Left ventricle myocardium inferior (tissue), 1 donor: ENCODE data around the gene SERPINB1. TPM values are rescaled to one million over a fixed set of nuclear protein-coding genes. Genes with fewer than 3 reads are reported as not detected.

ENCODE experiments used
- DNase-seq: peaks from one replicate; pipeline ENCODE4 v3.0.0-alpha.2; 2020
- H3K27ac ChIP-seq: fragments of 200-600 bp; replicated peaks from 2 replicates; pipeline ENCODE4 v1.8.0; 2021
- H3K27me3 ChIP-seq: fragments of 200-600 bp; 2 replicates; pipeline ENCODE4 v1.8.0; 2021; ENCODE audit warnings: low read depth
- H3K36me3 ChIP-seq: fragments of 200-600 bp; 2 replicates; pipeline ENCODE4 v1.8.0; 2021
- H3K4me1 ChIP-seq: fragments of 200-600 bp; 2 replicates; pipeline ENCODE4 v1.8.0; 2021
- H3K4me3 ChIP-seq: fragments of 200-600 bp; 2 replicates; pipeline ENCODE4 v1.8.0; 2021; ENCODE audit warnings: mild to moderate bottlenecking, moderate library complexity
- H3K9me3 ChIP-seq: fragments of 200-600 bp; replicated peaks from 2 replicates; pipeline ENCODE4 v1.8.0; 2021
- intact Hi-C: fragments of 100-400 bp; cut with micrococcal nuclease; formaldehyde crosslinking; loops from one replicate; pipeline ENCODE4 v1.11.0; 2022
- total RNA-seq: library from RNA; stranded (reverse); fragmentation: NEBNext Ultra II Directional; extraction: Animal tissue kit (Norgen Biotek cat#: 25700); gene quantifications from one replicate; pipeline ENCODE4 v1.2.1, GENCODE V29; 2021
- TF ChIP-seq, protein P1 (sequence below): fragments of 200-600 bp; IDR thresholded peaks from 2 replicates; pipeline ENCODE4 v1.8.0; 2021; ENCODE audit warnings: antibody characterized with exemption, mild to moderate bottlenecking, borderline replicate concordance
- donor health status: DM: no; HTN: yes; CAD: no; lungs with severe emphysema.

SERPINB1 gene
- total RNA-seq, 1 donor from 2014 or later = 23.4 TPM

DNA sequence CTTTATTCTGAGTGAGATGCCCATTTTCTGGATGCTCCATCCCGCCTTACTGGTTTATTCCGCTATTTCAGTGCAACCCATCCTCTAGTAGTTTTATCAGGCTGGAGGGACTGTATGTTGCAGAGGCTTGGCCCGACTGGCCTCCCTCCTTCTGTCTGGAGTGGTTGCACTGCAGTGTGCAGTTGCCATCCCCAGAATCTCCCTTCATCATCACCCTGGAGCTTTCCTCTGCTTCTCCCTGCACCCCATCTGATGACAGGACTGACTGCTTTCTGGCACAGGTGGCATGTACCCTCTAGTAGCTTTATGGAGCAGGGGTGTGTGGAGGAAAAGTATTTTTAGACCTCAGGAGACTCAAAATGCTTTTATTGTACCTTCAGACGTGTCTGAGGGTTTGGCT, 55.4 kb downstream of the SERPINB1 start:
- no peak for DNase-seq
- H3K27ac ChIP-seq = no peak overlapping the region
- no peaks in the 10 kb centered on the region for H3K9me3 ChIP-seq
- TF ChIP-seq, protein P1, sequence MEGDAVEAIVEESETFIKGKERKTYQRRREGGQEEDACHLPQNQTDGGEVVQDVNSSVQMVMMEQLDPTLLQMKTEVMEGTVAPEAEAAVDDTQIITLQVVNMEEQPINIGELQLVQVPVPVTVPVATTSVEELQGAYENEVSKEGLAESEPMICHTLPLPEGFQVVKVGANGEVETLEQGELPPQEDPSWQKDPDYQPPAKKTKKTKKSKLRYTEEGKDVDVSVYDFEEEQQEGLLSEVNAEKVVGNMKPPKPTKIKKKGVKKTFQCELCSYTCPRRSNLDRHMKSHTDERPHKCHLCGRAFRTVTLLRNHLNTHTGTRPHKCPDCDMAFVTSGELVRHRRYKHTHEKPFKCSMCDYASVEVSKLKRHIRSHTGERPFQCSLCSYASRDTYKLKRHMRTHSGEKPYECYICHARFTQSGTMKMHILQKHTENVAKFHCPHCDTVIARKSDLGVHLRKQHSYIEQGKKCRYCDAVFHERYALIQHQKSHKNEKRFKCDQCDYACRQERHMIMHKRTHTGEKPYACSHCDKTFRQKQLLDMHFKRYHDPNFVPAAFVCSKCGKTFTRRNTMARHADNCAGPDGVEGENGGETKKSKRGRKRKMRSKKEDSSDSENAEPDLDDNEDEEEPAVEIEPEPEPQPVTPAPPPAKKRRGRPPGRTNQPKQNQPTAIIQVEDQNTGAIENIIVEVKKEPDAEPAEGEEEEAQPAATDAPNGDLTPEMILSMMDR = no peak
- H3K27me3 ChIP-seq = no peaks in the 10 kb centered on the region
- H3K36me3 ChIP-seq = peaks cover 31% of the 10 kb centered on the region
- intact Hi-C loops = no loop called here
- no peak overlapping the region for H3K4me3 ChIP-seq
- peaks cover 57% of the 10 kb centered on the region for H3K4me1 ChIP-seq

DNA sequence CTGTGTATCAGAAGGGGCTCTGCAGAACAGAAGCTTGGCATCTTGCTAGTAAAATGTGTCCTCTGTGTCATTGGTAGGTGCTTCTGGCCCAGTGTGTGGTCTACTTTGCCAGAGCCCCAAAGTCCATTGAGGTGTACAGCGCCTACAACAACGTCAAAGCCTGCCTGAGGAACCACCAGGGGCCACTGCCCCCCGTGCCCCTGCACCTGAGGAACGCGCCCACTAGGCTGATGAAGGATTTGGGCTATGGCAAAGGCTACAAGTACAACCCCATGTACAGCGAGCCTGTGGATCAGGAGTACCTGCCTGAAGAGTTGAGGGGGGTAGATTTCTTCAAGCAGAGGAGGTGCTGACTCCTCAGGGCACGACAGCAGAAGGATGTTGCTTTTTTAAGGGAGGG, 56.7 kb downstream of the SERPINB1 start:
- Histone ChIP-seq H3K4me3 (no peak overlapping the region), H3K4me1 (peaks cover 56% of the 10 kb centered on the region), H3K9me3 (no peaks in the 10 kb centered on the region), H3K27me3 (no peaks in the 10 kb centered on the region), H3K27ac (no peak overlapping the region), H3K36me3 (peaks cover 43% of the 10 kb centered on the region)
- TF ChIP-seq, protein P1 = no peak
- no peak for DNase-seq
- intact Hi-C loops = no loop called here

DNA sequence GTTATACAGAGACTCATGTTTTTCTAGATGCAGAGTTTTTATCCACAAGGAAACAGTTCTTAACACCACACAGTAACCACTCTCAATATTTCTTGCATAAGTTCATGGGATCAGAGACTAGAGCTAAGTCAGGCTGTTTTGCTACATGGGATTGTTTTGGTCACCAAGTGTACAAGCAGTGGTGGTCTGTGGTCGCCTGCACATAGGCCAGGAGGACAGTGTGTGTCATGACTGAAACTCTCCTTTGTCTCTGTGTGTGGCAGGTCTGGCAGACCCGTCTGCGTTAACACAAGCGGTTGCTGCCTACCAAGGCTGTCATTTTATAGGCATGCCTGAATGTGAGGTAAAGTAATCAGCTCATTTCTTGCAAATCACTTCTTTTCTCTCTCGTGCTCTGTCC, 57.6 kb downstream of the SERPINB1 start:
- intact Hi-C loops = no loop called here
- H3K36me3 ChIP-seq = peaks cover 51% of the 10 kb centered on the region
- no peaks in the 10 kb centered on the region for H3K9me3 ChIP-seq
- no peaks in the 10 kb centered on the region for H3K27me3 ChIP-seq
- no peak overlapping the region for H3K4me3 ChIP-seq
- peaks cover 60% of the 10 kb centered on the region for H3K4me1 ChIP-seq
- no peak for DNase-seq
- TF ChIP-seq, protein P1 = no peak
- no peak overlapping the region for H3K27ac ChIP-seq

GRCh38 chr6:2783188-2783963, 58.3 kb downstream of the SERPINB1 start:
- Histone ChIP-seq H3K4me3 (no peak overlapping the region), H3K36me3 (peaks cover 57% of the 10 kb centered on the region), H3K27ac (no peak overlapping the region)

DNA sequence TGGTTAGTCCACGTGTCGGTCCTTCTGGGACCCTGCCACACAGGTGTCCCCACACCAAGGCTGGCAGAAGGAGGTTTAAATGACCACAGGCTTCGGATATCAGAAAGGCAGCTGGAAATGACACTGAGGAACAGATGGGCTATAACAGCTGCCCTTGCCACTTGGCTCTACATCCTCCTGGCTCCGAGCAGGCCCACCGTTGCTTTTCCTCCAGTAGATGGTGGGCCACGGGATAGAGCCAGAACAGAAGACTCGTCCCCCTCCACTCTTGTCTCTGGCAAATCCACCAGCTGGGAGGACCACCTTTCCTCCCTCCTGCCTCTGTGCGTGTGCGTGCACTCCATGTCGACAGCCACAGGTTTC, 58.9 kb downstream of the SERPINB1 start:
- peaks cover 57% of the 10 kb centered on the region for H3K36me3 ChIP-seq
- H3K4me3 ChIP-seq = no peak overlapping the region
- no peaks in the 10 kb centered on the region for H3K27me3 ChIP-seq
- no peak for DNase-seq
- H3K9me3 ChIP-seq = no peaks in the 10 kb centered on the region
- peaks cover 73% of the 10 kb centered on the region for H3K4me1 ChIP-seq
- TF ChIP-seq, protein P1 = no peak
- no peak overlapping the region for H3K27ac ChIP-seq
- intact Hi-C loops = no loop called here

More at GRCh38 chr6:2783188-2783963, 58.3 kb downstream of the SERPINB1 start:
- no peak for DNase-seq
- no peaks in the 10 kb centered on the region for H3K9me3 ChIP-seq
- peaks cover 67% of the 10 kb centered on the region for H3K4me1 ChIP-seq
- intact Hi-C loops = no loop called here
- H3K27me3 ChIP-seq = no peaks in the 10 kb centered on the region
- TF ChIP-seq, protein P1 = no peak
